ENCODE measurements around the gene TBC1D12.
"Not testable (repeated sequence)": the region's sequence is repeated elsewhere in the genome, so short reads cannot be mapped to it uniquely, and the experiment has no call there.

TBC1D12 gene

GRCh38 chr10:94456942-94457341 lies 54.6 kb downstream of the TBC1D12 start:
- DNase-seq (ENCODE audit: low spot score), result no peak

DNA sequence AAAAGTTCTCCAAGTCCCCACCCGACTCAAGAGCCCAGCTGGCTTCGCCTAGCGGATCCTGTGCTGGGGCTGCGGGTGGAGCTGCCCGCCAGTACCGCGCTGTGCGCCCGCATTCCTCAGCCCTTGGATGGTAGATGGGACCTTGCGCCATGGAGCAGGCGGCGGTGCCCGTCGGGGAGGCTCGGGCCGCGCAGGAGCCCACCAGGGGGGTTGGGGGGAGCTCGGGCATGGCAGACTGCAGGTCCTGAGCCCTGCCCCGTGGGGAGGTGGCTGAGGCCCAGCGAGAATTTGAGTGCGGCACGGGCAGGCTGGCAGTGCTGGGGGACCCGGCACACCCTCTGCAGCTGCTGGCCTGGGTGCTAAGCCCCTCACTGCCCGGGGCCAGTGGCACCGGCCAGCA lies 57.0 kb downstream of the TBC1D12 start:
- no peak for DNase-seq (ENCODE audit: low spot score)

DNA sequence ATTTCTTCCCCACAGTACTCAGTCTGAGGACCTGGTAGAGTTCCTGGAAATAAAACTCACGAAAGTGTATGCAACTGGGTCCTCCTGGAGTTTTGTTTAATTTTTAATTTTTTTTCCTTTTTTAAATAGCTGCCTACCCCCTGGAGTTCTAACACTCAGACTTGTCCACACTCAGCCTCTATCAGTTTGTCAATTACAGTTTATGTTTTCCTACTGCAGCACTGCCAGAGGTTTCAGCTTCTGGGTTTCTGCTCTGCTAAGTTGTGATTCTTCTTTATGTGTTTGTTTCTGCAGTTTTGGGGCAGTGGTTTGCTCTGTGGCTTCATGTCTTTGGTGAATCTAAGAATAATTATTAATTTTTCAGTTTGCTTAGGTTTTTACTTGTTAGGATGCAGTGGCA lies 59.2 kb downstream of the TBC1D12 start:
- DNase-seq (ENCODE audit: low spot score), result no peak

- DNase-seq (ENCODE audit: low spot score), result no peak
These were observed 59.8 kb downstream of the TBC1D12 start for GRCh38 chr10:94462130-94462529.

- no peak for DNase-seq (ENCODE audit: low spot score)
These were observed 63.3 kb downstream of the TBC1D12 start for GRCh38 chr10:94465684-94466083.

DNA sequence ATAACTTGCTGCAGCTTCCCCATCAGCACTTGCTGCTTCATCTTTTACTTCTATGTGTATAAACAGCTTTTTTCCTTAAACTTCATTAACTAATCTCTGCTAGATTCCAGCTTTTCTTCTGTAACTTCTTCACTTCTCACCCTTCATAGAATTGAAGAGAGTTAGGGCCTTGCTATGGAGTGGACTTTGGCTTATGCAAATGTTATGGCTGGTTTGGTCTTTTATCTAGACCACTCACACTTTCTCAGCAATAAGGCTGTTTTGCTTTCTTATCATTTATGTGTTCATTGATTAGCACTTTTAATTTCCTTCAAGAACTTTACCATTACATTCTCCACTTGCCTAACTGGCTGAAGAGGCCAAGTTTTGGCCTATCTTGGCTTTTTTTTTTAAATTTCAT lies 79.1 kb downstream of the TBC1D12 start:
- no peak for DNase-seq (ENCODE audit: low spot score)

- DNase-seq (ENCODE audit: low spot score), result no peak
These were observed 81.6 kb downstream of the TBC1D12 start for GRCh38 chr10:94483970-94484369.

- no peak for DNase-seq (ENCODE audit: low spot score)
These were observed 82.8 kb downstream of the TBC1D12 start for GRCh38 chr10:94485094-94485493.

DNA sequence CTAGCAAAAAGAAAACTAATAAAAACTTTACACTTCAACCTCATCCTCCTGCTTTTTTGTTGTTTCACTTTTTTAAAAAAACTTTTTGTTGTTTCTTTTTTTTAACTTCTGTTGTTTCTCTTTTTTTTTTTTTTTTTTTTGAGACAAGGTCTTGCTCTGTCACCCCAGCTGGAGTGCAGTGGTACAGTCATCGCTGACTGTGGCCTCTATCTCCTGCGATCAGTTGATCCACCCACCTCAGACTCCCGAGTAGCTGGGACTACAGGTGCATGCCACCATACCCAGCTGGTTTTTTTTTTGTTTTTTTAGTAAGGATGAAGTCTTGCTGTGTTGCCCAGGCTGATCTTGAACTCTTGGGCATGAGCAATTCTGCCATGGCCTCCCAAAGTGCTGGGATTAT lies 85.2 kb downstream of the TBC1D12 start:
- DNase-seq (ENCODE audit: low spot score), result no peak

DNA sequence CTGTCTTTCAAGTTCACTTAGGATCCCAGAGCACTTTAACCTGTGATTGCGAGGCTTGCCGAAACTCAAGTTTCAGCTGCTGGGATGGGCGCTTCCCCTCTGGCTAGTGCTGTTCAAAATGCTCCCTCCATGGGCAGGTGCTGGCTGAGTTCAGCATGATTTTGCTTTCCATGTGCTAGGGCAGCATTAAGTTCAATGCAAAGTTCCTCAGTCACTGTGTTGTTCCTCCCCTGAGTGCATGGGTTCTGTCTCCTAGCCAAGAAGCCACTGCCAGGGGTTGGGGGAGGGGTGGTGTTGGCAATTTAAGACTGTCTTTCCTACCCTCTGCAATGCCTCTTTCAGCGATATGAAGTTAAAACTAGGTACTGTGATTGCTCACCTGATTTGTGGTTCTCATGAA lies 86.8 kb downstream of the TBC1D12 start:
- no peak for DNase-seq (ENCODE audit: low spot score)

DNA sequence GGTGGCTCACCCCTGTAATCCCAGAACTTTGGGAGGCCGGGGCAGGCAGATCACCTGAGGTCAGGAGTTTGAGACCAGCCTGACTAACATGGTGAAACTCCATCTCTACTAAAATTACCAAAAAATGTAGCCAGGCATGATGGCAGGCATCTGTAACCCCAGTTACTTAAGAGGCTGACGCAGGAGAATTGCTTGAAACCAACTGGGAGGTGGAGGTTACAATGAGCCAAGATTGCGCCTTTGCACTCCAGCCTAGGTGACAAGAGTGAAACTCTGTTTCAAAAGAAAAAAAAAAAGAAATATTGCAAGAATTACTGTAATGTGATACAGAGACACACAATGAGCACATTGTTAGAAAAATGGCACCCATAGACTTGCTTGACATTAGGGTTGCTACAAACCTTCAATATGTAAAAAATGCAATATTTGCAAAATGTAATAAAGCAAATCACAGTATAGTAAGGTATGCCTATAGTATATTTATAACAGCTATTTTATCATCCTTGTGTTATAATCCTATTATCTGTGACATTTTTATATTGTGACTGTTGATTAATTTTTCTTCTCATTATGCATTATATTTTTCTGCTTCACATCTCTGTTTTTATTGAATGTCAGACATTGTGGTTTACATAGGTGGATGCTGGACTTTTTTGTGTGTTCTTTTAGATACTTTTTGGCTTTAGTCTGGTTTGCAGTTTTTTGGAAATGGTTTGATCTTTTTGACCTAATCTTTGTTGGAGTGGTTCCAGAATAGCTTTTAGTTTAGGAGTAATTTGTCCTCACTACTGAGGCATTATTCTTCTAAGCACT lies 87.8 kb downstream of the TBC1D12 start:
- DNase-seq (ENCODE audit: low spot score), result no peak

DNA sequence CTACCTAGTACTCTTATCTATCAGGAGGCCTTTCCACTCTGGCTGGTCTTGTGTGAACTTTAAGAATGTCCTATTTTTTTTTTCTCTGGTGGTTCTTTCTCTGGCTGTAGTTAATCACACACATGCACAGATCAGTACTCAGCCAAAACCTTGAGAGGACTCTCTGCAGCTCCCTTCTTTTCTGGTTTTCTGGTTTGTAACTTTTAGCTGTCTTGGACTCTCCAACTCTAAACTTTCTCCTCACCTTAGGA lies 88.4 kb downstream of the TBC1D12 start:
- DNase-seq (ENCODE audit: low spot score), result no peak

GRCh38 chr10:94493463-94493862 lies 91.1 kb downstream of the TBC1D12 start:
- no peak for DNase-seq (ENCODE audit: low spot score)

DNA sequence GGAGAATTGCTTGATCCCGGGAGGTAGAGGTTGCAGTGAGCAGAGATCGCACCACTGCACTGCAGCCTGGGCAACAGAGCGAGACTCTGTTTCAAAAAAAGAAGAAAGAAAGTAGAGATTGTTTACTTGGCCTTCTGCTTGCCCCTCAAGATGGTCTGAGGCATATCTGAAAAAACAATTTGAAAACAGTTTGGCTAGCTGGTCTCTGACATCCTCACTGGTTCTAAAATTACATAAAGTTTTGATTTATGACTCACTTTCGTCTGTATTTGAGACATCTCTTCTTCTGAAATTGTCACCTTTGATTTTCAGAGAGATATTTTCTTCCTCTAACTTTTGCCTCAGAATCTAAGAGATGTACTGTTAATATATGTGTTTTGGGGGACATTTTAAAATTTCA lies 93.7 kb downstream of the TBC1D12 start:
- no peak for DNase-seq (ENCODE audit: low spot score)

- no peak for DNase-seq (ENCODE audit: low spot score)
These were observed 94.3 kb downstream of the TBC1D12 start for GRCh38 chr10:94496646-94497045.

DNA sequence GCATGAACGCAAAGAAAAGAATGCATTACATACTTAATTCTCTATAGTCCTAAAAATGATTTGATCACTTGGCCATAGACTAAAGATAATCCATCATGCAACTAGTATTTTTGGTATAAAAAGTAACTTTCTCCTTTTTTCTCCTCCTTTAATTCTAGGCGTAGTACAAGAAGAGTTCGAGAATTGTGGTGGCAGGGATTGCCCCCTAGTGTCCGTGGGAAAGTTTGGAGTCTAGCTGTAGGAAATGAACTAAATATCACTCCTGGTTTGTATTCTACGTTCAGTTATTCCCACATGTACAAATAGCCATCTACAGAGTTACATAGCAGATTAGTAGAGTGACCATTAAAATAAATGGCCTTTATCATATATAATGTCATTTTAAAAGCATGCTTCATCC lies 97.7 kb downstream of the TBC1D12 start:
- DNase-seq (ENCODE audit: low spot score), result no peak

DNA sequence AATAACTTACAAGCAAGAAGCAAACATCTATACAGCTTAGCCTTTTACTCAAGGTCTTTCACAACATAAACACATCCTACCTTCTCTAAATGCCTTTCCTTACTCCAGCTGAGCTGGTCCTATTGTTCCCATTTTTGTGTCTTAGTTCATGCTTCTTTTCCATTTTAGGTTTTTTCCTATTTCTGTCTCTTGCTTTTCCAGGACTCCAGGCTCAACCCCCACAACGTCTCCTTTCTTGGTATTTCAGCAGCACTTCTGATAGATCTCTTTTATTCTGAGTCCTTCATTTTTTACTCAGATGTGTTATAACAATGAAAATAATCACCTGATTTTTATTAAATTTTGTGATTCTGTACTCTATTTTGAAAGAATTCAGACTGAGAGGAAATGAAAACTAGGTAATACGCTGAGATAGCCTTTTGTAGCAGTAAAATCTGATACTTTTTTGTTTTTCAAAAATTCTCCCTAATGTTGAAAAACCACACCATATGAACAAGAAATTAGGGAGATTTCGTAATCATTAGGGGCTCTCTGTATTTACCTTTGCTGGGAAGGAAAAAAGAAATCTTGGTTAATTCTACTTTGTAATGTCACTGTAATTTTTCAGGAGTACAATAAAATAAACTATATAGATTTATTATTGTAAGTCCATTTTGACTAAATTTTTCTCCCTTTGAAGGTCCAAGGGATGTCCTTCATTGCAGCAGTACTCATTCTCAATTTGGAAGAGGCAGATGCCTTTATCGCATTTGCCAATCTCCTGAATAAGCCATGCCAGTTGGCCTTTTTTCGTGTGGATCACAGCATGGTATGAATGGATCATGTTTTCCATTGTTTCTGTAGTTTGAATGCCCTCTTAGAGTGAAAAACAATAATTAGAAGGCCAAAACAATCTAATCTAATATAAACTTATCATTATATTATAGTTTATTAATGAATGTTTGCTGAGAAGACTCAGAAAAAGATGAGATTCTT lies 119.2 kb downstream of the TBC1D12 start:
- no peak for DNase-seq (ENCODE audit: low spot score)

DNA sequence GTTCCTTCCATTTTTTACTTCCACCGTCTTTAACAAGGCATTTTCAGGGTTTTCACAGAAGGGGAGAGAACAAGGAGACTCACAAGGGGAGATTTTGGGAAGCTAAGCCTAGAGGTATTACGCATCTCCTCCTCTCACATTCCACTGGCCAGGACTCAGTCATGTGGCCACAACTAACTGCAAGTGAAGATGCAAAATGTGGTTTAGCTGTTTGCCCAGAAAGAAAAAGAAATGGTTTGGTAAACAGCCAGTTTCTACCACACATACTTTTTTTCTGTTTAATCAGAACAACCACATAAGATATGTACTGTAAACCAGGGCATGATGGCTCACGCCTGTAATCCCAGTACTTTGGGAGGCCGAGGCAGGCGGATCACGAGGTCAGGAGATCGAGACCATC lies 121.8 kb downstream of the TBC1D12 start:
- DNase-seq (ENCODE audit: low spot score), result no peak

DNA sequence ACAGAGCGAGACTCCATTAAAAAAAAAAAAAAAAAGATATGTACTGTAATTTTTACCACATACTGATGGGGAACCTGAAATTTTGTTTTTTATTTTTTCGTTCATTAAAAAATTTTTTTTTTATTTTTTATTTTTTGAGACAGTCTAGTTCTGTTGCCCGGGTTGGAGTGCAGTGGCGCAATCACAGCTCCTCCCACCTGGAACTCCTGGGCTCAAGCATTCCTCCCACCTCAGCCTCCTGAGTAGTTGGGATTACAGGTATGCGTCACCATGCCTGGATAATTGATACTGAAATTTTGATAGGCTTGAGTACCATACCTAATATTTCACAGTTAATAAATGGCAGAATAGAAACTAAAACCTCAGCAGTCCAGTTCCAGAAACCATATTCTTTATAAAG lies 122.4 kb downstream of the TBC1D12 start:
- no peak for DNase-seq (ENCODE audit: low spot score)

GRCh38 chr10:94531550-94531949 lies 129.2 kb downstream of the TBC1D12 start:
- not testable (repeated sequence) for DNase-seq (ENCODE audit: low spot score)

- DNase-seq (ENCODE audit: low spot score), result no peak
These were observed 130.7 kb downstream of the TBC1D12 start for GRCh38 chr10:94533027-94533426.

GRCh38 chr10:94542282-94542681 lies 139.9 kb downstream of the TBC1D12 start:
- DNase-seq (ENCODE audit: low spot score), result not testable (repeated sequence)

- peak; percentile 84 for DNase-seq (ENCODE audit: low spot score)
These were observed 143.2 kb downstream of the TBC1D12 start, which contains the start of gene HELLS for GRCh38 chr10:94545391-94546048. Gene HELLS, plus strand, starts transcription at chr10:94545788. Its CDS starts 134 bp downstream, at chr10:94545922.
